DMS53 treated with DMSO at 0.1 percent for 48 hours (cell line): ENCODE results near the gene ATF5.
"Not testable (repeated sequence)": the region's sequence is repeated elsewhere in the genome, so short reads cannot be mapped to it uniquely, and the experiment has no call there.

Experiments used
- DNase-seq: peaks from one replicate; lab custom pipeline; 2025; ENCODE audit not compliant: unreplicated experiment; lab: John Stamatoyannopoulos, UW

The ATF5 gene

GRCh38 chr19:49921871-49922795, 6.9 kb upstream of the ATF5 start:
- DNase-seq = no peak

GRCh38 chr19:49923055-49924003, 5.7 kb upstream of the ATF5 start:
- no peak for DNase-seq

- no peak for DNase-seq
Measured at GRCh38 chr19:49924004-49924880, 4.8 kb upstream of the ATF5 start.

GRCh38 chr19:49924881-49925210, 4.2 kb upstream of the ATF5 start:
- DNase-seq = not testable (repeated sequence)

GRCh38 chr19:49925486-49925885, 3.5 kb upstream of the ATF5 start:
- DNase-seq = no peak

GRCh38 chr19:49926515-49926914, 2.5 kb upstream of the ATF5 start:
- DNase-seq = no peak

GRCh38 chr19:49927526-49928264, 1.3 kb upstream of the ATF5 start:
- no peak for DNase-seq

- DNase-seq = peak; percentile 76
Measured at GRCh38 chr19:49929611-49930482, 842 bp downstream of the ATF5 start.

- no peak for DNase-seq
Measured at GRCh38 chr19:49930483-49931011, 1.5 kb downstream of the ATF5 start.

DNA sequence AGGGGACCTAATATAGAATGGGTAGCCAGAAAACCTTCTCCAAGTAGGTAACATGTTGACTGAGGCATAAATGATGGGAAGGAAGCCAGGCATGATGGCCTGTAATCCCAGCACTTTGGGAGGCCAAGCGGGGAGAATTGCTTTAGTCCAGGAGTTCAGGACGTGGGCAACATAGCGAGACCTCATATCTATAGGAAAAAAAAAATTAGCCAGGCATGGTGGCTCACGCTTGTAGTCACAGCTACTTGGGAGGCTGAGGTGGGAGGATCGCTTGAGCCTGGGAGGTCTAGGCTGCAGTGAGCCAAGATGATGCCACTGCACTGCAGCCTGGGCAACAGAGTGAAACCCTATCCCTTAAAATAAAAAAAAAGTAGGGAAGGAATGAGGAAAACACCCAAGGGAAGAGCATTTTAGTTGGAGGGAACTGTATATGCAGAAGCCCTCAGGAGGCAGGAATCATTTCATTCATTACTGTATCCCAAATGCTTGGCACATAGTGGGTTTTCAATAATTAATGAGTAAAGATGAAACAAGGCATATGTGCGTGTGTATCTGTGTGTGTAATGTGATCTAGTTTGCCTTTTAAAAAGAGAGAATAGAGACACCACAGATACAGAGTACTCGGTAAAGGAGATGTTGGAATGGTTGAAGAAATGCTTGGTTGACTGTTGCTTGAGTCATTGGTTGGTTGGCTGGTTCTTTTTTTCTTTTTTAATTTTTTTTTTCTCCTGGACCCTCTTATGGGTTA, 2.5 kb downstream of the ATF5 start:
- no peak for DNase-seq

DNA sequence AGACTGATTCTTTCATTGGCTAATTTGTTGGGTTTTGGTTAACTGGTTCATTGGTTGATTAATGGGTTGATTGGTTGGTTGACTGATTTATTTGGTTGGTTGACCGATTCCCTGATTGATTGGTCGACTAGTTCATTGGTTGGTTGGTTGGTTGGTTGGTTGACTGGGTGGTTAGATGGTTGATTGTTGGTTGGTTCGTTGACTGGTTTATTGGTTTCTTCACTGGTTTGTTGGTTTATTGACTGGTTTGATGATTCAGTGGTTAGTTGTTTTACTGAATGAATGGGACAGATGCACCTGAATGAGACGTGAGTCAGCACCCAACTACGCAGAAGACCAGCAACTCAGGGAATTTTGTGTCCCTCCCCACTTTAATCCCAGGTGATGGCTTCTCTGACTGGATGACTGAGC, 3.0 kb downstream of the ATF5 start:
- no peak for DNase-seq

DNA sequence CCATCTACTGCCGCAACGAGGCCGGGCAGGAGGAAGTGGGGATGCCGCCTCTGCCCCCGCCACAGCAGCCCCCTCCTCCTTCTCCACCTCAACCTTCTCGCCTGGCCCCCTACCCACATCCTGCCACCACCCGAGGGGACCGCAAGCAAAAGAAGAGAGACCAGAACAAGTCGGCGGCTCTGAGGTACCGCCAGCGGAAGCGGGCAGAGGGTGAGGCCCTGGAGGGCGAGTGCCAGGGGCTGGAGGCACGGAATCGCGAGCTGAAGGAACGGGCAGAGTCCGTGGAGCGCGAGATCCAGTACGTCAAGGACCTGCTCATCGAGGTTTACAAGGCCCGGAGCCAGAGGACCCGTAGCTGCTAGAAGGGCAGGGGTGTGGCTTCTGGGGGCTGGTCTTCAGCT, 3.7 kb downstream of the ATF5 start:
- no peak for DNase-seq

- no peak for DNase-seq
Measured at GRCh38 chr19:49933643-49934042, 4.6 kb downstream of the ATF5 start.

- no peak for DNase-seq
Measured at GRCh38 chr19:49936549-49936948, 7.5 kb downstream of the ATF5 start.

GRCh38 chr19:49937750-49938381, 8.9 kb downstream of the ATF5 start:
- peak; percentile 30 for DNase-seq

- no peak for DNase-seq
Measured at GRCh38 chr19:49938662-49939061, 9.7 kb downstream of the ATF5 start.

DNA sequence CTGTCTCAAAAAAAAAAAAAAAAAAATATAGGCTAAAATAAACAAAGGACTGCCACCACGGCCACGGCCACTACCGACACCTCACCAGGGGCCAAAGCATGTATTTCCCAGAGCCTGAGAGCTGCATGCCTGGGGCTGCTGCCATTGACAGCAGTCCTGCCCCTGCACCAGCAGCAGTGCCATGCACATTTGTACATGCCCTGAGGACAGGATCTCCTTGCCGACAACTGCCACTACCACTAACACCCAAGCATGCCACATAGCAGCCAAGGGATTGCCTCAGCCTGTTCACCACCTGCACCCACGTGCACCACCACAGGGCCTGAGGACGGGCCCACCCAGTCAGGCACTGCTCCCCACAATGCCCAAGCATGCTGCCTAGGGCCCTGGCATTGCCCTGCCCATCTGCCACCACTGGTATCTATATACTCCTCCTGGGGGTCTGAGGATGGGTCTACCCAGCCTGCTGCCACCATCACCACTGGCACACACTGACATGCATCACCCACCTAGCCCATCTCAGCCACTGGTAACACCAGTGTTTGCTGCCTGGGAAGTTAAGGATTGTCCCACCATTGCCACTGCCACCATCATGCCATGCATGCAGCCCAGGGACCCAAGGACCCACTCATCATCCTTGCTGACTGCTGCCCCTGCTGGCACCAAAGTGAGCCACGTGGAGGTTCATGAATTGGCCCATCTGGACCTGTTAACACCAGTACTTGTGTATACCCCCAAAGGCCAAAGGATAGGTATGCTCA, 10.9 kb downstream of the ATF5 start:
- DNase-seq = no peak
